Jurkat, Clone E6-1 (cell line): Measurements from ENCODE around the gene SEPTIN5.
"Not testable (repeated sequence)": the region's sequence is repeated elsewhere in the genome, so short reads cannot be mapped to it uniquely, and the experiment has no call there.

ENCODE experiments used
- DNase-seq: peaks from one replicate; pipeline ENCODE4 v3.0.0-alpha.2; 2011; ENCODE audit warnings: low read depth, low spot score
- H3K4me3 ChIP-seq: 2 replicates; pipeline ENCODE4 v1.5.1; 2011; ENCODE audit warnings: mild to moderate bottlenecking, low read length, control low read depth, moderate library complexity

The SEPTIN5 gene

DNA sequence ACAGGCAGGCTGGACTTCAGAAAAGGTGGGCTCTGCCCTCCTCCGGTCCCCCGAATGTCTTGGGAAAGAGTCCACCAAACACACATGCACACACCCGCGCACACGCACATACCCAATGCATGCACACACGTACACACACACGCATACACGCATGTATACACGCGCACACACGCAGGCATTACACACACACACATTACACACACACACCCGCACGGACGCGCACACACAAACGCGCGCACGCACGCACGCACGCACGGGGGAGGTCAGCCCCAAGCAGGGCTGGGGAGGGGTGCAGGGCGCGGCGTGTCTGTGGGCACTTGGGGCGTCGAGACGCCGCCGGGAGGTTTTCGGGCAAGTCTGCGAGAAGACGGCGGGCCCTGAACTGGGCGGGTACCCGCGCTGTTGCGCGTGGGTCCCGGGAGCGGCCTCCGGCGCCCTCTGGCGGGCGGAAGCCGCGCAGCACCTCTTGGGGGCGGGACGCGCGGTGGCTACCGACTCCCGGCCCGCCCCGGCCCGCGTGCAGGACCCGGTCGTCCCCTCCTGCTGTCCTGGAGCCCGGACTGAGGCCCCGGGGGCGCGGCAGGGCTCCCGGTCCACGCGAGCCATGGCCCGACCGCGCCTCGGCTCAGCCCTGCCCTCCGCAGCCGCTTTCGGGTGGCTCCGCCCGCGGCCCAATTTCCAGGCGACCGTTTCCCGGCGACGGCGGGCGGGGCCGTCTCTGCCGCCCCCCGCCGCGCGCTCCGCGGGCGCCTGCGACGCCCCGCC, 3.6 kb downstream of the SEPTIN5 start:
- peak overlapping the region; percentile 55 for H3K4me3 ChIP-seq
- DNase-seq = peak; percentile 47

- DNase-seq = no peak
- peak overlapping the region; percentile 55 for H3K4me3 ChIP-seq
Measured at GRCh38 chr22:19718456-19719049, 4.2 kb downstream of the SEPTIN5 start.

- no peak for DNase-seq
- peak overlapping the region; percentile 55 for H3K4me3 ChIP-seq
Measured at GRCh38 chr22:19719050-19719482, 4.8 kb downstream of the SEPTIN5 start.

DNA sequence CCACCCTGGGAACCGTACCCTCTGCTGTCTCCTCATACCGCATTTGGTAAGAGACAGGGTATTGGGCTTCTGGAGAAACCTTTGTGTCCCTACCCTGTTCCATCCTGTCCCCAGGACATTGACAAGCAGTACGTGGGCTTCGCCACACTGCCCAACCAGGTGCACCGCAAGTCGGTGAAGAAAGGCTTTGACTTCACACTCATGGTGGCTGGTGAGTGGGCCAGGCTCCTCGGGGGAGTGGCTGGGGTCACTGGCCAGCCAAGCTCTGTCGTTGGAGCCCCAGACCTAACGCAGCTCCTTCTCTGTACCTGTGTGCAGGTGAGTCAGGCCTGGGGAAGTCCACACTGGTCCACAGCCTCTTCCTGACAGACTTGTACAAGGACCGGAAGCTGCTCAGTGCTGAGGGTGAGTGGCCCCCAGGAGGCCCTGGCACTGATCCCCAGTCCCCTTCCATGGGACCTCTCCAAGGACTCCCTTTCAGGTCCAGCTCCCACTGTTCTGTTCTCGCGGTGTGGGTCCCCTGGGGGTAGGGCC, 5.3 kb downstream of the SEPTIN5 start:
- H3K4me3 ChIP-seq = no peak overlapping the region
- no peak for DNase-seq

GRCh38 chr22:19720150-19720827, 6.0 kb downstream of the SEPTIN5 start:
- no peak overlapping the region for H3K4me3 ChIP-seq
- DNase-seq = no peak

DNA sequence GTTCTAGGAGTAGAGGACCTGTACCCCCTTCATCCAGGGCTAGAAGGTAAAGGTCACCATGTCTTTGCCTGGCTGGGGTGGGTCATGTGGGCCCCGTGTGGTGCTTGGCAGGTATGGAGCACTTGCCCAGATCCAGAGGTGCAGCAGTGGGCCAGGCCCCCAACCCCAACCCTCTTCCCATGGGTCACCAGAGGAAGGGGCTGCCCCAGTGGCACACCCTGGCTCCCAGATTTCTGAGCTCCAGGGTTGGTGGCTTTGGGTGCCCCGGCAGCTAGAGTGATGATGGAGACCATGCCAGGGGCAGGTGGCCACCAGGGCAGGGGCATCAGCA, 6.7 kb downstream of the SEPTIN5 start:
- H3K4me3 ChIP-seq = no peak overlapping the region
- DNase-seq = no peak

GRCh38 chr22:19721330-19722177, 7.3 kb downstream of the SEPTIN5 start:
- no peak for DNase-seq
- H3K4me3 ChIP-seq = no peak overlapping the region

GRCh38 chr22:19722178-19722981, 8.1 kb downstream of the SEPTIN5 start:
- H3K4me3 ChIP-seq = no peak overlapping the region
- no peak for DNase-seq

DNA sequence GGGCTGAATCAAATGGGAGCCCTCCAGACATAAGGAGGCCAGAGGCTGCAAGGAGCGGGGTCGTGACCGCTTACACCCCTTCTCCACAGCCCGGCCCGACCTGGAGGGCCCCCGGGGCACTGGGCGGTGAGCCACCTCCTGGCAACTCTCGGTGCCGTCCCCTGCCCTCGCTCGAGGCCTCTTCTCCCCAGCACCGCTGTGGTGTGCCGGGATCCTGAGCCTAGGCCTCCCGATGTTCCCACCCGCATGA, 8.6 kb downstream of the SEPTIN5 start:
- no peak overlapping the region for H3K4me3 ChIP-seq
- no peak for DNase-seq

DNA sequence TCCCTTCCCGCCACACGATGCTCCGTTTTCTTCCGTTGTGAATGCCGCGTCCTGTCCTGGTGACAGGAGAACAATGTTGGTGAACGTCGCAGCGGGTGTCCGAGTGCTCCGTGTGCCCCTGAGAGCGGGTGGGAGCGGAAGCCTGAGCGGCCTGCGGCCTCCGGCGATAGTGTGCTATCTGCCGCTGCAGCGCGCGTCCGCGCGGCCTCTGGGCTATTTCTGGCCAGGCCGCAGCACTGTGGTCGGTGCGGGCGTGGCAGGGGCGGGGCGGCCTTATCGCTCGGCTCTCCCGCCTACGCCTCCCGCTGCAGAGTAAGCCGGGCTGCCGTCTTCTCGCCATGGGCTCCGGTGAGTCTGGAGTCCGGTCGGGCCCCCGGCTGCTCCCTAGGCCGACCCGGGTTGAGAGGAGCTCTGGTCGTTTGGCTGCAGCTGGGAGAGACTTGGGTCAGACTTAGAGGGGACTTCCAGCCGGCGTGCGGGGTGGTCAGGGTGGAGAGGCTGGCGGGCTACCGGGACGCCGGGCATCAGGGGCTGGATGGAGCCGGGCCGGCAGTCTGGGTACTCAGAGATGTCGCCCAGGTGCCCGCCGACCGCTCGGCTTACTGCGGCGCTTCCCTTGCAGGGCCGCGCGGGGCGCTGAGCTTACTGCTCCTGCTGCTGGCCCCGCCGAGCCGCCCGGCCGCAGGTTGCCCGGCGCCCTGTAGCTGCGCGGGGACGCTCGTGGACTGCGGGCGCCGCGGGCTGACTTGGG, 9.1 kb downstream of the SEPTIN5 start, which contains the start of gene GP1BB:
GP1BB (plus strand) TSS at position 308 of the 751 bp plus-strand sequence; CDS start at position 339, 31 bp downstream.
- H3K4me3 ChIP-seq = no peak within 1 kb of the TSS
- no peak for DNase-seq

GRCh38 chr22:19723983-19724827, 9.9 kb downstream of the SEPTIN5 start:
- DNase-seq = no peak
- H3K4me3 ChIP-seq = no peak overlapping the region

DNA sequence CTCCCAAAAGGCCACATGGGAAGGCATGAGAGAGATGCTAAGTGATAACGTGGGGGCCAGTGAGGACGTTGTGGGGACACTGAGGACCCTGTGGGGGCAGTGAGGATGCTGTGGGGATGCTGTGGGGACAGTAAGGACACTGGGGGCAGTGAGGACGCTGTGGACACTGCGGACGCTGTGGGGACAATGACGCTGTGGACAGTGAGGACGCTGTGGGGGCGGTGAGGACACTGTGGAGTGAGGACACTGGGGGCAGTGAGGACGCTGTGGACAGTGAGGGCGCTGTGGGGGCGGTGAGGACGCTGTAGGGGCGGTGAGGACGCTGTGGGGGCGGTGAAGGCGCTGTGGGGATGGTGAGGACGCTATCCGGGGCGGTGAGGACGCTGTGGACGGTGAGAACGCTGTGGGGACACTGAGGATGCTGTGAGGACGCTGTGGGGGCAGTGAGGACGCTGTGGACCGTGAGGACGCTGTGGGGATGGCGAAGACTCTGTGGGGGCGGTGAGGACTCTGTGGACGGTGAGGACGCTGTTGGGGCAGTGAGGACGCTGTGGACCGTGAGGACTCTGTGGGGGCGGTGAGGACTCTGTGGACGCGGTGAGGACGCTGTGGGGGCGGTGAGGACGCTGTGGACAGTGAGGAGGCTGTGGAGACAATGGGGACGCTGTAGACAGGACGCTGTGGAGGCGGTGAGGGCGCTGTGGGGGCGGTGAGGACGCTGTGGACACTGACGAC, 10.8 kb downstream of the SEPTIN5 start:
- H3K4me3 ChIP-seq = no peak overlapping the region
- no peak for DNase-seq

DNA sequence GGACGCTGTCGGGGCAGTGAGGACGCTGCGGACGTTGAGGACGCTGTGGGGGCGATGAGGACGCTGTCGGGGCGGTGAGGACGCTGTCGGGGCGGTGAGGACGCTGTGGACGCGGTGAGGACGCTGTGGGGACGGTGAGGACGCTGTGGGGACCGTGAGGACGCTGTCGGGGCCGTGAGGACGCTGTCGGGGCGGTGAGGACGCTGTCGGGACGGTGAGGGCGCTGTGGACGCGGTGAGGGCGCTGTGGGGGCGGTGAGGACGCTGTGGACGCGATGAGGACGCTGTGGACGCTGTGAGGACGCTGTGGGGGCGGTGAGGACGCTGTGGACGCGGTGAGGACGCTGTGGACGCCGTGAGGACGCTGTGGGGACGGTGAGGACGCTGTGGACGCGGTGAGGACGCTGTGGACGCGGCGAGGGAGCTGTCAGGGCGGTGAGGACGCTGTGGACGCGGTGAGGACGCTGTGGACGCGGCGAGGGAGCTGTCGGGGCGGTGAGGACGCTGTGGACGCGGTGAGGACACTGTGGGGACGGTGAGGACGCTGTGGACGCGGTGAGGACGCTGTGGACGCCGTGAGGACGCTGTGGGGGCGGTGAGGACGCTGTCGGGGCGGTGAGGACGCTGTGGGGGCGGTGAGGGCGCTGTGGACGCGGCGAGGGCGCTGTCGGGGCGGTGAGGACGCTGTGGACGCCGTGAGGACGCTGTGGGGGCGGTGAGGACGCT, 11.9 kb downstream of the SEPTIN5 start:
- H3K4me3 ChIP-seq, DNase-seq: not testable (repeated sequence)

- DNase-seq = no peak
- H3K4me3 ChIP-seq = no peak overlapping the region
Measured at GRCh38 chr22:19727310-19728150, 13.2 kb downstream of the SEPTIN5 start.

DNA sequence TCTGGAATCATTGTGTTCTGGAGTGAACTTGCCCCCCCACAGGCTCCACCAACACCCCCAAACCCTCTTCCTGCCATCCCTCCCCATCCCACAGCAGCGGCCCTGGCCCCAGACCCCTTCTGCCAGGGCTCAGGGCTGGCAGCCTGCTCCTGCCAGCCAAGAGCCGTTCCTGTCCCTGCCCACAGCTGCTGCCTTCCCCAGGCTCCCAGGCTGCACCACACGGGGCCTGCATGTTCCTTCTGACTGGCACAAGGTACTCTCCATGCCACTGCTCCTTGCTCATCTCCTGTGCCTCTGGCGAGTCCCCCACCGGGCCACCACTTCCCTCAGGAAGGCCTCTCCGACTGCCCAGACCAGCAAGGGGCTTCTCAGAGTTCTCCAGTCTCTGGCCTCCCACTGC, 14.0 kb downstream of the SEPTIN5 start:
- H3K4me3 ChIP-seq = no peak overlapping the region
- no peak for DNase-seq
